Left renal cortex interstitium (tissue), 4 donors: ENCODE measurements around the gene TACO1. TPM values are rescaled to one million over a fixed set of nuclear protein-coding genes. Genes with fewer than 3 reads are reported as not detected.

Experiments
- DNase-seq, 4 donors: peaks; one replicate each; pipeline ENCODE4 v3.0.0-alpha.2; 2013; ENCODE audit warnings: low read depth in 4 of 4, low spot score in 2 of 4, missing footprints in 1 of 4
- polyA plus RNA-seq, 4 donors: library from polyadenylated mRNA; unstranded; fragments of 120-200 nt; gene quantifications; one replicate each; pipeline ENCODE4 v1.2.1, GENCODE V29; 2013; ENCODE audit not compliant: insufficient read length in 4 of 4

Gene TACO1
- polyA plus RNA-seq, 4 donors: 26.7 to 30.9 (median 28.4) TPM

- no peak for DNase-seq
Observed at GRCh38 chr17:63634816-63635215, 34.1 kb downstream of the TACO1 start.

- no peak for DNase-seq
Observed at GRCh38 chr17:63635290-63635689, 34.6 kb downstream of the TACO1 start.

- DNase-seq: no peak
Observed at GRCh38 chr17:63635787-63636186, 35.1 kb downstream of the TACO1 start.

- DNase-seq: no peak
Observed at GRCh38 chr17:63639125-63639524, 38.4 kb downstream of the TACO1 start.

DNA sequence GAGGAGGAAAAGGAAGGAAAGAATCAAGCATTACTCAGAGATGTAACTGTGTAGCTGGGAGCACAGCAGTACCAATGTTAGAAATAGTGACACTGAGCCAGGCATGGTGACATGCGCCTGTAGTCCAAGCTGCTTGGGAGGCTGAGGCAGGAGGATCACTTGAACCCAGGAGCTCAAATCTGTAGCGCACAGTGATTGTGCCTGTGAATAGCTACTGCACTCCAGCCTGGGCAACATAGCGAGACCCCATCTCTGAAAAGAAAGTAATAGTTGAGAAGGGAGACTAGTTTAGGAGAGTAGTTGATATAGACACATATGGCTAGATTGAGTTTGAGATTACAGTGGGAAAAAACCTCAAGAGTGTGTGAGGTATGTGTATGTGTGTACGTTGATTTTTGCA is 39.3 kb downstream of the TACO1 start:
- DNase-seq: no peak

DNA sequence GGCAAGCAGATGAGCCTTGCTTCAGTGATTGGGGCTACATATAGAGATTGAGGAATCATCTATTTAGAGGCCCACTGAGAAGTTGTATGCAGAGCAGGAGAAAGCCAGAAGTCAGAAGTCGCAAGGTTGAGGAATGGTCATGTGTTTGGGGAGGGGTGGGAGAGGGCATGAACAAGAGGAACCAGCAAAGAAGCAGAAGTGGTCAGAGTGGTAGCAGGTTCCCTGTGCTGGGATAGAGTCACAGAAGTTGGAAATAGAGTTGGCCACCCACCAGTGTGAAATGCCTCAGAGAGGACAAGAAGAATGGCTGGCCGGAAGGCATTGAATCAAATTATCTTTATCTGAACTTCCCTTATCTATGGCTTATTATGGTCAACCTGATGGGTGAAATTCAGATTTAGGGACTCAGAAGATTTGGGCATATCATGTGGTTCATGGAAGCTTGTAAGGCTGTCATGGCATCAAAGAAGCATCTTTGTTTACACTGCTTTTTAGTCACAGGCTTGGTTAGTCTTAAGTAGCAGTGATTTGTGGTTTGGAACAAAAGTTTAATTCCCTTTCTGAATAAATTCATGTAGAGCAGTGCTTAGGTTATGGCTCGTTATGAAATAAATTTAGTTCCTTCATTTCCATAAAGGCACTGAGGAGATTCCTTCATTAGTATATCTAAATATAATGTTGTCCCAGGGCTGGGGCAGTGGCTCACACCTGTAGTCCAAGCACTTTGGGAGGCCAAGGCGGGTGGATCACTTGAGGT is 41.2 kb downstream of the TACO1 start:
- DNase-seq: no peak

DNA sequence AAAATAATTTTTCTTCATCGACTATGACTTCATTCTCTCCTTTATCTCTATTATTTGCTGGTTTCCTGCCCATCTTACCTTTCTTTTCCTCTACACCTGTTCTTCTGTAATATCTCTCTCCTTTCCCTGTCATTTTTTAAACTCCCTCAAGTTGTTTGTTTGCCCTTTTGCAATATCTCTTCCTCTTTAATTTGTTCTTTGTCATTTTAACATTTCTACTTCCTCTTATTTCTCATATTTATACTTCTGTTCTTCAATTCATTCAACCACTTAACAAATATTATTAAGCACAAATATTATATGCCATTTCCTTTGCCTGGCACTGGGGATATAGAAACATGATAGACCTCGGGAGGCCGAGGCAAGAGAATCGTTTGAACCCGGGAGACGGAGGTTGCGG is 44.2 kb downstream of the TACO1 start:
- DNase-seq: no peak

DNA sequence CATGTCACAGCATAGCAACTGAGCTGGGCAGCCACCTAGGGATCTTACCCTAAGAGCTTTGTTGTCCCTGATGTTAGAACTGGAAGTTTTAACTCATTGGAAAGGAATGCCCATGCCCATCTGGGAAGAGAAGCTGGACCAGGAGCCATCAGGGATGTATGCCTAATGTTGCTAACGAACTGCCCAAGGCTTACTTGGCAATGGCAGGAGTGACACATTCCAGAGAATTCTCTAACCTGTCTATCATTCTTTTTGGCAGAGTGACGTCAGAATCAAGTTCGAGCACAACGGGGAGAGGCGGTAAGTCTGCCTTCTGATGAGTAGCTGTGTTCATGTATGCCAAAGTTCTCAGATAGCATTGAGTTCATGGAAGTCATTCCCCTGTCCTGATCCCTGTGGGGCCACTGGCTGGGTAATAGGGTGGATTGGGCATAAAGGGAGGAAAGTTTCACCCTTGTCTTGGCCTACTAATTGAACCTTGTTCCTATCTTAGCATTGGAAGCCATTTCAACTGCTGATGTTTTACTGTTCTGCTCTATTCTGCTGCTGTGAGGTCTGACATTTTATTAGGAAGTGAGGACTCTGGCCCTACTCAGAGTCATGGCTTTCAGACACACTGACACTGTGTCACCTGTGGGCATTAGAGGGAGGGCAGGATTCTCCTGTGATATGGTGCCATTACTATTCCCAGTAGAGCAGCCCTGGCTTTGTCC is 45.2 kb downstream of the TACO1 start:
- no peak for DNase-seq

DNA sequence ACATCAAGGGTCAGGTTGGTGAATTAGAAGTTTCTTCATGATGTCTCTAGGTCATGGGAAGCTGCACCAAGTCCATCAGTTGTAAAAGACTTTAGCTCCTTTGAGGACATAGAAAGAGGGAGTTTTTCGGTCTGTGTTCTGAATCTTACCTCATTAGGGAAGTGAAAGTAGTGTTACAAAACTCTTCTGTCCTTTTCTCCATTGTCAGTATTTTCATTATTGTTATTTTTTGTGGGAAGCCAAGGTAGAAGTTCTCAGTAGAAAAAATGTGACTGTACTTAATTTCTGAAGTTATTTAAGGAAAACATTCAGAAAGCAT is 45.8 kb downstream of the TACO1 start:
- DNase-seq: no peak

- no peak for DNase-seq
Observed at GRCh38 chr17:63647065-63647725, 46.5 kb downstream of the TACO1 start.

DNA sequence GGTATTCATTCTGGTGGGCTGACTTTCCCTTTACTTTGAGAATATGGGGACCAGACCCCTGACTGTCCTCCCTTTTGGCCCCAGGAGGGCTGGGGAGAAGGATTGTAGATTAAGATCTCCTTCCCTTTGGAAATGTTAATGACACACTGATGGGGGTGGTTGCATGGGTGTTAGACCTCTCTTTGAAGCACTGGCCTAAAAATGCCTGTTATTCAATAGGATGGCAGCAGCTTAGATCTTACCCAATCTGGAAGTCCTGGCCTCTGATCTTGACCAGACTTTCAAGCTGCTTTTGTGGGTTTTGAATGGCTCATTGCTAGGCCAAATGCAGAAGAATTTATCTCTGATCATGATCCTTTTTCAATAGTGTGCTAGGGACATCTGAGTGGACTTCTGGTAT is 47.2 kb downstream of the TACO1 start:
- no peak for DNase-seq

- no peak for DNase-seq
Observed at GRCh38 chr17:63649813-63650212, 49.1 kb downstream of the TACO1 start.

DNA sequence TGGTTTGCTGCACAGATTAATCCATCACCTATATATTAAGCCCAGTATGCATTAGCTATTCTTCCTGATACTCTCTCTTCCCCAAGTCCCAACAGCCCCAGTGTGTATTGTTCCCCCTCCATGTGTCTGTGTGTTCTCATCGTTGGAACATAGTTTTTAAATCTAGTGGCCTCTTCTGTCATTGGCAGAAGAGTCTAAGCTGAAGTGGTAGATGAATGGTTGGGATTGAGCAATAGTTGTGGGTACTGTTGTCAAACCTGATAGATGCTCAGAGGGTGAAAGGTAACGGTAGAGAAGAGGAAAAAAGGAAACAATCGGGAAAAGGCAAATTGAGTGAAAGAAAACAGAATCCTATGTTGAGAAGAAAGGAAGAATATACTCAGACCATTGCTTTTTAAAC is 51.4 kb downstream of the TACO1 start:
- no peak for DNase-seq

- no peak for DNase-seq
Observed at GRCh38 chr17:63653050-63653449, 52.4 kb downstream of the TACO1 start.

GRCh38 chr17:63657786-63658185 is 57.1 kb downstream of the TACO1 start:
- no peak for DNase-seq

Other genes starting within 250 kb of the TACO1 start
- 10 to 100 TPM; 25.5 to 36.2 (median 31.0) TPM for gene CYB561, start 154.6 kb upstream of the TACO1 start, polyA plus RNA-seq
- gene ACE, start 123.8 kb upstream of the TACO1 start, polyA plus RNA-seq: 10 to 100 TPM; 11.9 to 20.4 (median 16.3) TPM
- 1 to 10 TPM; 1.4 to 2.7 (median 1.8) TPM for gene KCNH6, start 77.5 kb upstream of the TACO1 start, polyA plus RNA-seq
- gene DCAF7, start 50.4 kb upstream of the TACO1 start, polyA plus RNA-seq: 100 to 1,000 TPM; 101 to 116 (median 111) TPM
- gene MAP3K3, start 21.5 kb downstream of the TACO1 start, polyA plus RNA-seq: 10 to 100 TPM; 27.5 to 34.9 (median 31.3) TPM
- gene LIMD2, start 99.2 kb downstream of the TACO1 start, polyA plus RNA-seq: 10 to 100 TPM; 21.9 to 40.3 (median 31.8) TPM
- 10 to 100 TPM; 35.9 to 80.8 (median 54.7) TPM for gene STRADA, start 140.9 kb downstream of the TACO1 start, polyA plus RNA-seq
- 100 to 1,000 TPM in 3 of 4 donors, 10 to 100 TPM in 1; 86.9 to 126 (median 108) TPM for gene CCDC47, start 172.7 kb downstream of the TACO1 start, polyA plus RNA-seq
- gene DDX42, start 173.3 kb downstream of the TACO1 start, polyA plus RNA-seq: 100 to 1,000 TPM; 125 to 212 (median 183) TPM
- 100 to 1,000 TPM; 156 to 190 (median 181) TPM for gene PSMC5, start 226.5 kb downstream of the TACO1 start, polyA plus RNA-seq
- gene FTSJ3, start 226.8 kb downstream of the TACO1 start, polyA plus RNA-seq: 10 to 100 TPM; 59.9 to 92.1 (median 62.6) TPM
- 10 to 100 TPM; 55.0 to 63.8 (median 57.8) TPM for gene SMARCD2, start 241.8 kb downstream of the TACO1 start, polyA plus RNA-seq